Stomach (tissue), 9 donors: ENCODE data around the gene ADARB2. TPM values are rescaled to one million over a fixed set of nuclear protein-coding genes. Genes with fewer than 3 reads are reported as not detected.

Experiments used
- DNase-seq, 2 donors: peaks; one replicate each; pipeline versions ENCODE4 v3.0.0 to v3.0.0-alpha.2; 2013 to 2019
- H3K27ac ChIP-seq, 5 donors: fragments of 200-600 bp in 4 of 5; sonication (generic) in 4 of 5; one replicate each; pipeline ENCODE4 v1.5.1; 2013 to 2019; ENCODE audit warnings: mild to moderate bottlenecking in 1 of 5, moderate library complexity in 1 of 5
- H3K27me3 ChIP-seq, 3 donors: fragments of 200-600 bp; sonication (generic); one replicate each; pipeline ENCODE4 v1.5.1; 2017 to 2019; ENCODE audit warnings: mixed run types in 1 of 3
- H3K36me3 ChIP-seq, 4 donors: fragments of 200-600 bp; sonication (generic); 1 replicate in 3 of 4; 2 replicates in 1 of 4; pipeline ENCODE4 v1.5.1; 2016 to 2019
- H3K4me1 ChIP-seq, 4 donors: fragments of 200-600 bp; sonication (generic); one replicate each; pipeline ENCODE4 v1.5.1; 2016 to 2019
- H3K4me3 ChIP-seq, 4 donors: fragments of 200-600 bp; sonication (generic) in 3 of 4; one replicate each; pipeline ENCODE4 v1.5.1; 2016 to 2019; ENCODE audit warnings: mild to moderate bottlenecking in 1 of 4
- H3K9me3 ChIP-seq, 4 donors: fragments of 200-600 bp; sonication (generic); one replicate each; pipeline ENCODE4 v1.5.1; 2016 to 2019
- CTCF ChIP-seq, 7 experiments: fragments of 450-650 bp in 4 of 7; fragments of 200-600 bp in 3 of 7; sonication (generic) in 3 of 7; IDR thresholded peaks; one replicate each; pipeline ENCODE4 v1.5.1; 2016 to 2019; ENCODE audit warnings: antibody characterized with exemption in 7 of 7, control low read depth in 2 of 7, mild to moderate bottlenecking in 1 of 7
- EP300 ChIP-seq: sonication (generic); formaldehyde crosslinking; IDR thresholded peaks from one replicate; pipeline ENCODE4 v1.6.1; 2017; ENCODE audit warnings: antibody characterized with exemption
- POLR2A ChIP-seq, 4 donors: fragments of 450-650 bp; IDR thresholded peaks; one replicate each; pipeline ENCODE4 v1.6.1; 2016; ENCODE audit warnings: antibody characterized with exemption in 4 of 4, control low read depth in 2 of 4, mild to moderate bottlenecking in 1 of 4, moderate library complexity in 1 of 4
- POLR2AphosphoS5 ChIP-seq, 3 donors: sonication (generic); formaldehyde crosslinking; IDR thresholded peaks; one replicate each; pipeline ENCODE4 v1.6.1; 2016; ENCODE audit warnings: antibody characterized with exemption in 3 of 3
- WGBS, 5 donors: extraction: QIAGEN DNeasy Blood & Tissue Kit in 3 of 5; methylation state at CpG; one replicate each; pipeline versions ENCODE4 v1.1.5 to v1.1.7; 2013 to 2018; 5-methylcytosine and 5-hydroxymethylcytosine counted together
- intact Hi-C: fragments of 100-400 bp; cut with DNase I; formaldehyde crosslinking; loops from one replicate; pipeline ENCODE4 v1.15.1; 2023; ENCODE audit warnings: low total_unique reads
- polyA plus RNA-seq, 3 donors: library from polyadenylated mRNA; stranded (reverse); fragments of 200-250 nt; gene quantifications; one replicate each; pipeline ENCODE4 v1.2.3, GENCODE V29; 2013
- total RNA-seq, 5 donors: library from RNA; depleted of rRNA; stranded (reverse); fragments of >200 nt; gene quantifications; one replicate each; pipeline versions ENCODE4 v1.1.0 to v1.2.3, GENCODE V29; 2014 to 2016
- donor health status: healthy with polysubstance abuse.
- donor health status: Bipolar disorder and iron deficiency.
- donor health status: healthy.

The ADARB2 gene
- total and polyA plus RNA-seq, 8 donors = 0.55 to 4.1 (median 1.4) TPM; not detected in 1

GRCh38 chr10:1402016-1402770, 335.1 kb downstream of the ADARB2 start:
- 78 to 90% (median 87%) methylated on average over 25 of the region's 25 CpGs for WGBS, 5 donors
- no peaks in the 10 kb centered on the region for H3K4me1 ChIP-seq
- TF ChIP-seq POLR2AphosphoS5 (IDR thresholded peaks at IDR 0.05) (no peak), POLR2A (IDR thresholded peaks at IDR 0.05) (no peak), CTCF (IDR thresholded peaks at IDR 0.05) (no peak), EP300 (no peak)
- H3K9me3 ChIP-seq = no peaks in the 10 kb centered on the region
- H3K4me3 ChIP-seq = no peak overlapping the region
- intact Hi-C loops = no loop called here
- DNase-seq = peak in 1 of 2 donors; percentile 9
- no peaks in the 10 kb centered on the region for H3K36me3 ChIP-seq
- no peak overlapping the region for H3K27ac ChIP-seq
- peaks cover 0 to 30% (median 0%) of the 10 kb centered on the region in 3 donors for H3K27me3 ChIP-seq

- intact Hi-C loops = no loop called here
- Histone ChIP-seq H3K27me3 (peaks cover 0 to 30% (median 0%) of the 10 kb centered on the region in 3 donors), H3K27ac (no peak overlapping the region), H3K9me3 (no peaks in the 10 kb centered on the region), H3K36me3 (no peaks in the 10 kb centered on the region), H3K4me1 (no peaks in the 10 kb centered on the region), H3K4me3 (no peak overlapping the region)
- WGBS, 5 donors = 90 to 95% (median 91%) methylated on average over 26 to 35 of the region's 35 CpGs
- peak in 1 of 2 donors; percentile 24 for DNase-seq
- TF ChIP-seq POLR2A (IDR thresholded peaks at IDR 0.05) (no peak), EP300 (no peak), POLR2AphosphoS5 (IDR thresholded peaks at IDR 0.05) (no peak), CTCF (IDR thresholded peaks at IDR 0.05) (no peak)
Measured at GRCh38 chr10:1401071-1401965, 336.0 kb downstream of the ADARB2 start.

GRCh38 chr10:1400101-1401070, 336.9 kb downstream of the ADARB2 start:
- TF ChIP-seq POLR2A (IDR thresholded peaks at IDR 0.05) (no peak), CTCF (IDR thresholded peaks at IDR 0.05) (no peak), EP300 (no peak), POLR2AphosphoS5 (IDR thresholded peaks at IDR 0.05) (no peak)
- 67 to 69% (median 69%) methylated on average over 29 to 30 of the region's 30 CpGs for WGBS, 5 donors
- H3K4me3 ChIP-seq = no peak overlapping the region
- intact Hi-C loops = no loop called here
- H3K4me1 ChIP-seq = no peaks in the 10 kb centered on the region
- DNase-seq = peak in 1 of 2 donors; percentile 9
- H3K27me3 ChIP-seq = peaks cover 0 to 30% (median 0%) of the 10 kb centered on the region in 3 donors
- H3K36me3 ChIP-seq = no peaks in the 10 kb centered on the region
- no peak overlapping the region for H3K27ac ChIP-seq
- H3K9me3 ChIP-seq = no peaks in the 10 kb centered on the region
